Body of pancreas (tissue), 4 donors: ENCODE measurements around the gene PDE8B.

Source experiments
- POLR2A ChIP-seq, 3 donors: fragments of 450-650 bp; IDR thresholded peaks; one replicate each; pipeline ENCODE4 v1.6.1; 2016; ENCODE audit warnings: antibody characterized with exemption in 3 of 3, mild to moderate bottlenecking in 2 of 3
- TF ChIP-seq, protein P1 (sequence below), 7 experiments: fragments of 450-650 bp in 4 of 7; fragments of 200-600 bp in 3 of 7; sonication (generic) in 3 of 7; IDR thresholded peaks; one replicate each; pipeline ENCODE4 v1.5.1; 2016 to 2019; ENCODE audit warnings: antibody characterized with exemption in 7 of 7

- TF ChIP-seq, protein P1, sequence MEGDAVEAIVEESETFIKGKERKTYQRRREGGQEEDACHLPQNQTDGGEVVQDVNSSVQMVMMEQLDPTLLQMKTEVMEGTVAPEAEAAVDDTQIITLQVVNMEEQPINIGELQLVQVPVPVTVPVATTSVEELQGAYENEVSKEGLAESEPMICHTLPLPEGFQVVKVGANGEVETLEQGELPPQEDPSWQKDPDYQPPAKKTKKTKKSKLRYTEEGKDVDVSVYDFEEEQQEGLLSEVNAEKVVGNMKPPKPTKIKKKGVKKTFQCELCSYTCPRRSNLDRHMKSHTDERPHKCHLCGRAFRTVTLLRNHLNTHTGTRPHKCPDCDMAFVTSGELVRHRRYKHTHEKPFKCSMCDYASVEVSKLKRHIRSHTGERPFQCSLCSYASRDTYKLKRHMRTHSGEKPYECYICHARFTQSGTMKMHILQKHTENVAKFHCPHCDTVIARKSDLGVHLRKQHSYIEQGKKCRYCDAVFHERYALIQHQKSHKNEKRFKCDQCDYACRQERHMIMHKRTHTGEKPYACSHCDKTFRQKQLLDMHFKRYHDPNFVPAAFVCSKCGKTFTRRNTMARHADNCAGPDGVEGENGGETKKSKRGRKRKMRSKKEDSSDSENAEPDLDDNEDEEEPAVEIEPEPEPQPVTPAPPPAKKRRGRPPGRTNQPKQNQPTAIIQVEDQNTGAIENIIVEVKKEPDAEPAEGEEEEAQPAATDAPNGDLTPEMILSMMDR (IDR thresholded peaks at IDR 0.05) = no peak
- TF ChIP-seq POLR2A (IDR thresholded peaks at IDR 0.05) = no peak
Observed at GRCh38 chr5:77285251-77285841, 74.9 kb downstream of the PDE8B start.
